ENCODE data around the gene RPS6KA2.
"Not testable (repeated sequence)": the region's sequence is repeated elsewhere in the genome, so short reads cannot be mapped to it uniquely, and the experiment has no call there.

Gene RPS6KA2

GRCh38 chr6:166595061-166595780 is 31.8 kb downstream of the RPS6KA2 start:
- in situ Hi-C loops (cut with MboI; ENCODE audit: low sequenced_read_pairs): no loop called here

GRCh38 chr6:166592821-166593220 is 34.2 kb downstream of the RPS6KA2 start:
- in situ Hi-C loops (cut with MboI; ENCODE audit: low sequenced_read_pairs): no loop called here

GRCh38 chr6:166591961-166592520 is 35.0 kb downstream of the RPS6KA2 start:
- in situ Hi-C loops (cut with MboI; ENCODE audit: low sequenced_read_pairs): no loop called here

- in situ Hi-C loops (cut with MboI; ENCODE audit: low sequenced_read_pairs): no loop called here
These were observed 36.0 kb downstream of the RPS6KA2 start for GRCh38 chr6:166591026-166591425.

GRCh38 chr6:166589786-166590574 is 37.1 kb downstream of the RPS6KA2 start:
- in situ Hi-C loops (cut with MboI; ENCODE audit: low sequenced_read_pairs): no loop called here

GRCh38 chr6:166589337-166589731 is 37.7 kb downstream of the RPS6KA2 start:
- in situ Hi-C loops (cut with MboI; ENCODE audit: low sequenced_read_pairs): no loop called here

GRCh38 chr6:166588691-166589336 is 38.2 kb downstream of the RPS6KA2 start:
- in situ Hi-C loops (cut with MboI; ENCODE audit: low sequenced_read_pairs): no loop called here

- in situ Hi-C loops (cut with MboI; ENCODE audit: low sequenced_read_pairs): no loop called here
These were observed 39.2 kb downstream of the RPS6KA2 start for GRCh38 chr6:166587631-166588413.

GRCh38 chr6:166586424-166587156 is 40.5 kb downstream of the RPS6KA2 start, which contains the start of gene RAMACL:
TSS of gene RAMACL (minus strand) at chr6:166586678. CDS start at chr6:166586477, 201 bp downstream.
- in situ Hi-C loops (cut with MboI; ENCODE audit: low sequenced_read_pairs): no loop called here

GRCh38 chr6:166584853-166585429 is 42.1 kb downstream of the RPS6KA2 start:
- in situ Hi-C loops (cut with MboI; ENCODE audit: low sequenced_read_pairs): no loop called here

- in situ Hi-C loops (cut with MboI; ENCODE audit: low sequenced_read_pairs): no loop called here
These were observed 42.9 kb downstream of the RPS6KA2 start for GRCh38 chr6:166584155-166584554.

GRCh38 chr6:166583230-166583965 is 43.7 kb downstream of the RPS6KA2 start:
- in situ Hi-C loops (cut with MboI; ENCODE audit: low sequenced_read_pairs): no loop called here

GRCh38 chr6:166582258-166582657 is 44.8 kb downstream of the RPS6KA2 start:
- in situ Hi-C loops (cut with MboI; ENCODE audit: low sequenced_read_pairs): no loop called here

- in situ Hi-C loops (cut with MboI; ENCODE audit: low sequenced_read_pairs): not testable (repeated sequence)
These were observed 45.2 kb downstream of the RPS6KA2 start for GRCh38 chr6:166581801-166582200.

- in situ Hi-C loops (cut with MboI; ENCODE audit: low sequenced_read_pairs): no loop called here
These were observed 46.0 kb downstream of the RPS6KA2 start for GRCh38 chr6:166581091-166581511.

- in situ Hi-C loops (cut with MboI; ENCODE audit: low sequenced_read_pairs): no loop called here
These were observed 46.7 kb downstream of the RPS6KA2 start for GRCh38 chr6:166580076-166581050.

GRCh38 chr6:166579237-166579850 is 47.7 kb downstream of the RPS6KA2 start:
- in situ Hi-C loops (cut with MboI; ENCODE audit: low sequenced_read_pairs): no loop called here
